ENCODE measurements around the gene IGFL2. TPM values are rescaled to one million over a fixed set of nuclear protein-coding genes. Genes with fewer than 3 reads are reported as not detected.
"Not testable (repeated sequence)": the region's sequence is repeated elsewhere in the genome, so short reads cannot be mapped to it uniquely, and the experiment has no call there.

The IGFL2 gene
- total and polyA plus RNA-seq, 12 donors = 0.44 TPM; not detected in 11

DNA sequence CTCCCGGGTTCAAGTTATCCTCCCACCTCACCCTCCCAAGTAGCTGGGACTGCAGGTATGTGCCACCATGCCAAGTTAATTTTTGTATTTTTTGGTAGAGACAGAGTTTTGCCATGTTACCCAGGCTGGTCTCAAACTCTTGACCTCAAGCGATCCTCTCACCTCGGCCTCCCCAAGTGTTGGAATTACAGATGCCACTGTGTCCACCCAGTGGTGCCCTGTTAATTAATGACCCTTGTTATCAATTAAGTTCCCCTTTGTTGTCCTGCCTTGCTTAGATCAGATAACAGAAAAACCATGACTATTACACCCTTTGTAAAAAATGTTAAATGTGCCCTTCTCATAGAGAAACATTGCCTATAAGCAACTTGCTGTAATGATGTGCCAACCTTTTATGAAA, 47.1 kb downstream of the IGFL2 start:
- intact Hi-C loops (cut with DNase I) = loop anchor here in 1 of 10 donors (10.0 kb wide), 1 partner anchor 120 kb away; no protein-coding TSS in a partner anchor
- H3K27ac ChIP-seq = no peak overlapping the region
- DNase-seq (no peak), ATAC-seq (no peak)
- TF ChIP-seq, protein P1, sequence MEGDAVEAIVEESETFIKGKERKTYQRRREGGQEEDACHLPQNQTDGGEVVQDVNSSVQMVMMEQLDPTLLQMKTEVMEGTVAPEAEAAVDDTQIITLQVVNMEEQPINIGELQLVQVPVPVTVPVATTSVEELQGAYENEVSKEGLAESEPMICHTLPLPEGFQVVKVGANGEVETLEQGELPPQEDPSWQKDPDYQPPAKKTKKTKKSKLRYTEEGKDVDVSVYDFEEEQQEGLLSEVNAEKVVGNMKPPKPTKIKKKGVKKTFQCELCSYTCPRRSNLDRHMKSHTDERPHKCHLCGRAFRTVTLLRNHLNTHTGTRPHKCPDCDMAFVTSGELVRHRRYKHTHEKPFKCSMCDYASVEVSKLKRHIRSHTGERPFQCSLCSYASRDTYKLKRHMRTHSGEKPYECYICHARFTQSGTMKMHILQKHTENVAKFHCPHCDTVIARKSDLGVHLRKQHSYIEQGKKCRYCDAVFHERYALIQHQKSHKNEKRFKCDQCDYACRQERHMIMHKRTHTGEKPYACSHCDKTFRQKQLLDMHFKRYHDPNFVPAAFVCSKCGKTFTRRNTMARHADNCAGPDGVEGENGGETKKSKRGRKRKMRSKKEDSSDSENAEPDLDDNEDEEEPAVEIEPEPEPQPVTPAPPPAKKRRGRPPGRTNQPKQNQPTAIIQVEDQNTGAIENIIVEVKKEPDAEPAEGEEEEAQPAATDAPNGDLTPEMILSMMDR (IDR thresholded peaks at IDR 0.05) = no peak
- H3K27me3 ChIP-seq = peaks cover 0 to 73% (median 39%) of the 10 kb centered on the region in 7 donors
- H3K36me3 ChIP-seq = no peaks in the 10 kb centered on the region
- no peaks in the 10 kb centered on the region for H3K9me3 ChIP-seq
- H3K4me3 ChIP-seq = no peak overlapping the region
- H3K4me1 ChIP-seq = peaks cover 0 to 20% (median 0%) of the 10 kb centered on the region in 9 donors
- WGBS, 2 donors = 94 to 96% methylated on average over 3 of the region's 3 CpGs

DNA sequence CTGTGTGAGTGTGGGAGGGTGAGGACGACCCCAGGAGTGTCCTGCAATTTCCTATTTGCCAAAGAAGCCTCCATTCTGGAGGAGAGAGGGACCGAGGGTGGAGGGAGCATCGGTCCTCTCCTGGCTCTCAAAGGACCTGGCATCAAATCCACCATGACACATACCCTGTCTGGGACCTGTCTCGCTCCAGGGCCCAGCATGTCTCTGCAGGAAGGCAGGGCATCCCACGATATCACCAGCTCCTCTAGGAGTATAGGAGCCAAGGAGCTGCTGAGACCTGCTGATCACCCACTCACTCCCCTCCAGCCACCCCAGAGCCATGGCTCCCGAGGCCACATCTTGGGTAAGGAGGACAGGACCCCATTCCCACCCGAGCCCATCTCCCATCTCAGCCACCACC, 47.9 kb downstream of the IGFL2 start:
- intact Hi-C loops (cut with DNase I) = loop anchor here in 1 of 10 donors (10.0 kb wide), 1 partner anchor 121 kb away; no protein-coding TSS in a partner anchor

DNA sequence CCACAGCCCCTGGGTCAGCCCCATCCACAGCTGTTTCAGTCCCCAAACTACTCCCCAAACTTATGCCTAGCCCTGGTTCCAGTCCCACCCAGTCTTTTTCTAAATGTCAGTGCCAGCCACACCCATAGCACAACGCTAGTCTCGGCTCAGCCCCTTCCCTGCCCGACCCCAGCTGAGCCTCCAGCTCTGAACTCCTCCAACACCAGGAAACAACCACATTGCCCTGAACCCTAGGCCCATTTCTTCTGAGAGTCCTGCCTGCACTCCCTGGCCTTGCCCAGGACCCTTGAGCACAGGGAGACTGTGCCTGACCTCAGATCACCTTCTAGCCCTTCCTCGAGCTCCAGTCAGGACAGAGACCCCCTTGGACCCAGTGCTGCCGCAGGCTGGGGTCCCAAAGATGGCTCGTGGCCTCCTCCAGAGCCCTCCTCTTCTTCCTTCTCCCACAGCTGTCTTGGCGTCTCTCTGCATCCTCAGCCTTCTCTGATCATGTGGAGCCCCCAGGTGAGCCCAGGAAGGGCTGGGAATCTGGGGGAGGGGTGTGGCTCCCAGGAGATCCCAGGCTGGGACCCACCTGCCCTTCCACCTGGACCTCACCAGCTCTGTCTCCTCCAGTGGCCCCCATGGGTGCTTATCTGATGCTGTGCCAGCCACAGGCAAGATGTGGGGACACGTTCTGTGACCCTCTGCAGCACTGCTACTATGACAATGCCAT, 48.5 kb downstream of the IGFL2 start:
- 73 to 76% methylated on average over 8 of the region's 8 CpGs for WGBS, 2 donors
- TF ChIP-seq, protein P1 (IDR thresholded peaks at IDR 0.05) = no peak
- peaks cover 0 to 65% (median 27%) of the 10 kb centered on the region in 7 donors for H3K27me3 ChIP-seq
- ATAC-seq (no peak), DNase-seq (no peak)
- intact Hi-C loops (cut with DNase I) = loop anchor here in 1 of 10 donors (10.0 kb wide), 1 partner anchor 122 kb away; no protein-coding TSS in a partner anchor
- H3K4me3 ChIP-seq = no peak overlapping the region
- no peaks in the 10 kb centered on the region for H3K36me3 ChIP-seq
- H3K9me3 ChIP-seq = no peaks in the 10 kb centered on the region
- H3K4me1 ChIP-seq = peaks cover 0 to 20% (median 0%) of the 10 kb centered on the region in 9 donors
- H3K27ac ChIP-seq = no peak overlapping the region

More for the DNA sequence above, 47.9 kb downstream of the IGFL2 start:
- 77 to 86% methylated on average over 7 of the region's 7 CpGs for WGBS, 2 donors
- ATAC-seq, H3K27ac ChIP-seq, H3K4me3 ChIP-seq, H3K9me3 ChIP-seq, DNase-seq, H3K36me3 ChIP-seq: not testable (repeated sequence)
- H3K4me1 ChIP-seq = peaks cover 0 to 20% (median 0%) of the 10 kb centered on the region in 9 donors
- peaks cover 0 to 71% (median 32%) of the 10 kb centered on the region in 7 donors for H3K27me3 ChIP-seq

DNA sequence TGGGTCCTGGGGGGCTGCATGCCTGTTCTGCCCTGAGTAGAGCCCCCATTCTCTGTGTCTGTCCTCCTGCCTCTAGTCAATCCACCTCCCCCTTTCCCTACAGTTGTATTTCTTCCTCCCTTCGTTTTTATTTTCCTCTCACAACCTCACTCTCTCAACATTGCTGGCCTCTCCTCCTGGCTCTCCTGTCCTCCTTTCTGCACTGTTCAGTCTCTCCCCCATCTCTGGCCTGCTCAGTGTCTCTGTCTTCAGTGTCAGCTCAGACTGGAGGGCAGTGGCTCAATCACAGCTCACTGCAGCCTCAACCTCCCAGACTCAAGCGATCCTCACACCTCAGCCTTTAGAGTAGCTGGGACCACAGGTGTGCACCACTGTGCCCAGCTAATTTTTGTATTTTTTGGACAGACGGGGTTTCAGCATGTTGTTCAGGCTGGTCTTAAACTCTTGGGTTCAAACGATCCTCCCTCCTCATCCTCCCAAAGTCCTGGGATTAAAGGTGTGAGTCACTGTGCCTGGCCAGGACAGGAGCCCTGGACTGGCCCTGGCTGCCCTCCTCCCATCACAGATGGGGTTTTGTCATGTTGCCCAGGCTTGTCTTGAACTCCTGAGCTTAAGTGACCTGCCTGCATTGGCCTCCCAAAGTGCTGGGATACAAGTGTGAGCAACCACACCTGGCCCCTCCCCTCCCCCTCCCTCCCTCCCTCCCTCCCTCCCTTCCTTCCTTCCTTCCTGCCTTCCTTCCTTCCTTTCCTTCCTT, 49.5 kb downstream of the IGFL2 start:
- no peak overlapping the region for H3K4me3 ChIP-seq
- peaks cover 0 to 13% (median 0%) of the 10 kb centered on the region in 9 donors for H3K4me1 ChIP-seq
- peaks cover 0 to 57% (median 27%) of the 10 kb centered on the region in 7 donors for H3K27me3 ChIP-seq
- no peaks in the 10 kb centered on the region for H3K9me3 ChIP-seq
- no peak for DNase-seq
- intact Hi-C loops (cut with DNase I) = loop anchor here in 1 of 10 donors (10.0 kb wide), 1 partner anchor 123 kb away; no protein-coding TSS in a partner anchor
- H3K27ac ChIP-seq = no peak overlapping the region
- no peak for ATAC-seq
- WGBS, 2 donors = 55 to 64% methylated on average over 4 of the region's 4 CpGs
- H3K36me3 ChIP-seq = no peaks in the 10 kb centered on the region
- TF ChIP-seq, protein P1 (IDR thresholded peaks at IDR 0.05) = no peak
